NB4 (cell line): ENCODE data around the gene UBE2J2.

Experiments used
- DNase-seq: peaks from one replicate; pipeline ENCODE4 v3.0.0; 2010; ENCODE audit warnings: low read depth
- H3K4me3 ChIP-seq: one replicate; pipeline ENCODE4 v1.5.1; 2011; ENCODE audit warnings: mild to moderate bottlenecking, low read depth, low read length, moderate library complexity
- MYC ChIP-seq: IDR thresholded peaks from 2 replicates; pipeline ENCODE4 v1.6.1; 2011; ENCODE audit warnings: low read depth, low read length
- POLR2A ChIP-seq: IDR thresholded peaks from 2 replicates; pipeline ENCODE4 v1.6.1; 2011; ENCODE audit warnings: mild to moderate bottlenecking; ENCODE audit not compliant: insufficient read length; ENCODE audit errors: extremely low read depth
- TF ChIP-seq, protein P1 (sequence below): IDR thresholded peaks from 2 replicates; pipeline ENCODE4 v1.6.1; 2011; ENCODE audit warnings: low read depth, low read length
- TF ChIP-seq, protein P2 (sequence below): IDR thresholded peaks from one replicate; pipeline ENCODE4 v1.5.1; 2012; ENCODE audit warnings: low read depth, low read length

The UBE2J2 gene

GRCh38 chr1:1309251-1310108, 35.8 kb upstream of the UBE2J2 start:
- DNase-seq, result peak; percentile 51
- TF ChIP-seq, protein P1, sequence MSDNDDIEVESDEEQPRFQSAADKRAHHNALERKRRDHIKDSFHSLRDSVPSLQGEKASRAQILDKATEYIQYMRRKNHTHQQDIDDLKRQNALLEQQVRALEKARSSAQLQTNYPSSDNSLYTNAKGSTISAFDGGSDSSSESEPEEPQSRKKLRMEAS, result no peak
- no peak for TF ChIP-seq MYC
- TF ChIP-seq POLR2A, result no peak
- TF ChIP-seq, protein P2, sequence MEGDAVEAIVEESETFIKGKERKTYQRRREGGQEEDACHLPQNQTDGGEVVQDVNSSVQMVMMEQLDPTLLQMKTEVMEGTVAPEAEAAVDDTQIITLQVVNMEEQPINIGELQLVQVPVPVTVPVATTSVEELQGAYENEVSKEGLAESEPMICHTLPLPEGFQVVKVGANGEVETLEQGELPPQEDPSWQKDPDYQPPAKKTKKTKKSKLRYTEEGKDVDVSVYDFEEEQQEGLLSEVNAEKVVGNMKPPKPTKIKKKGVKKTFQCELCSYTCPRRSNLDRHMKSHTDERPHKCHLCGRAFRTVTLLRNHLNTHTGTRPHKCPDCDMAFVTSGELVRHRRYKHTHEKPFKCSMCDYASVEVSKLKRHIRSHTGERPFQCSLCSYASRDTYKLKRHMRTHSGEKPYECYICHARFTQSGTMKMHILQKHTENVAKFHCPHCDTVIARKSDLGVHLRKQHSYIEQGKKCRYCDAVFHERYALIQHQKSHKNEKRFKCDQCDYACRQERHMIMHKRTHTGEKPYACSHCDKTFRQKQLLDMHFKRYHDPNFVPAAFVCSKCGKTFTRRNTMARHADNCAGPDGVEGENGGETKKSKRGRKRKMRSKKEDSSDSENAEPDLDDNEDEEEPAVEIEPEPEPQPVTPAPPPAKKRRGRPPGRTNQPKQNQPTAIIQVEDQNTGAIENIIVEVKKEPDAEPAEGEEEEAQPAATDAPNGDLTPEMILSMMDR, result no peak
- peak overlapping the region; percentile 61 for H3K4me3 ChIP-seq

DNA sequence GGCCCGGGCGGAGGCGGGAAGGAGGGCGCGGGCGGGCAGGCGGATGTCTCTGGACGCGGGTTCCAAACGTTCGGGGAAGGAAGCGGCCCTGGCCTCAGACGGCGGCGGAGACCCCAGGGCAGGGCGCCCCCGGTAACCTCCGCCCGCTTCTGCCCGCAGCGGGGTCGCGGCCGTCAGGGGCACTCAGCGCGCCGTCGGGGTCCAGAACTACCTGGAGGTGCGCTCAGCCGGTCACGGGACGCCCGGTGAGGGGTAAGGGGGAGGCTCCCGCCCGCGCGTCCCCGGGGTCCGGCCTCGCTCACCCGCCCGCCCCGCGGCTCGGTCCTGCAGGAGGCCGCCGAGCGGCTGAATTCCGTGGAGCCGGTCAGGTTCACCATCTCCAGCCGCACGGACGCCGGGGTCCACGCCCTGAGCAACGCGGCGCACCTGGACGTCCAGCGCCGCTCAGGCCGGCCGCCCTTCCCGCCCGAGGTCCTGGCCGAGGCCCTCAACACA, 35.1 kb upstream of the UBE2J2 start:
- no peak for TF ChIP-seq MYC
- TF ChIP-seq, protein P2, result no peak
- no peak for TF ChIP-seq POLR2A
- TF ChIP-seq, protein P1, result no peak
- no peak for DNase-seq
- peak overlapping the region; percentile 61 for H3K4me3 ChIP-seq

DNA sequence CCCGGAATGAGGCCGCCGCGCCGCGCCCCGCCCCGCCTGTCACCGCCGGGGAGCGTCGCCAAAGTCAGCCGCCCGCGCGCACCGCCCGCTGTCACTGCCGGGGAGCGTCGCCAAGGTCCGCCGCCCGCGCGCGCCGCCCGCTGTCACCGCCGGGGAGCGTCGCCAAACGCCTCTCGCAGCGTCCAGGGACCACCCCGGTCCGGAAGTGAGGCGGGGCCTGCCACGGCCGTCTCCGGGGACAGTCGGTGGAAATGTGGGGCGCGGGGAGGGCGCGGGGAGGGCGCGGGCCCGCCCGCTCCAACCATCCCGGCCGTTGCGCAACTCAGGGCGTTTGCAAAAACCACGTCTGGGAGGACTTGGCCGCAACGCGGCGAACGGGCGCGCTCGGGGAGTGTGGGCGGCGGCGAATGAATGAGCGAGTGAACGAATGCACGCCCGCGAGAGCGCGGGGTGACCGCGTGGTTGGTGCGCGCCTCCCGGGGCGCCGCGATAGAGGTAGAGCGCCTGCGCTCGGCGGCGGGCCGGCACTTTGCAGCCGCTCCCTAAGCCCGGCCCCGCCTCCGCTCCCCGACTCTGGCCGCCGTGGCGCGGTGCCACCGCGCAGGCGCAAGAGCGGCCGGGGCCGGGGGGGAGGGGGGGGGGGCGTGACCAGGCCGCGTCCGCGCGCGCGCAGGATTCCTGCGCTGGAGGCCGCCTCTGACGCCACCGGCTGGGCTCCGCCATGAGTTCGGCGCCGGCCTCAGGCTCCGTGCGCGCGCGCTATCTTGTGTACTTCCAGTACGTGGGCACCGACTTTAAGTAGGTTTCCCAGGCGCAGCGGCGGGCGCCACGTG, 34.5 kb upstream of the UBE2J2 start, which contains the start of the genes ACAP3 and PUSL1:
Gene ACAP3 (minus strand): TSS at position 8 of the 833 bp plus-strand sequence. CDS start 115 bp downstream, outside the sequence.
Gene PUSL1 (plus strand): TSS at position 675 of the 833 bp plus-strand sequence. CDS start 47 bp downstream, at position 722.
- peak; percentile 96 for DNase-seq
- peak within 1 kb of the TSS; percentile 61 for H3K4me3 ChIP-seq
- TF ChIP-seq MYC, result peak; percentile 68
- peak; percentile 36 for TF ChIP-seq POLR2A
- TF ChIP-seq, protein P2, result no peak
- TF ChIP-seq, protein P1, result peak; percentile 69

GRCh38 chr1:1307261-1307922, 33.7 kb upstream of the UBE2J2 start:
- DNase-seq, result peak; percentile 36
- TF ChIP-seq, protein P2, result no peak
- TF ChIP-seq POLR2A (no peak), MYC (no peak)
- TF ChIP-seq, protein P1, result no peak
- peak overlapping the region; percentile 58 for H3K4me3 ChIP-seq
